GM19468 (cell line): Measurements from ENCODE around the gene BPHL.
A peak's percentile ranks its signal among the peaks of the same experiment; 100 is the strongest.
"Not testable (repeated sequence)": the region's sequence is repeated elsewhere in the genome, so short reads cannot be mapped to it uniquely, and the experiment has no call there.

Experiments
- ATAC-seq: cut with Tn5 transposase; IDR thresholded peaks from one replicate; pipeline ENCODE4 v1.9.1; 2021; ENCODE audit warnings: mild to moderate bottlenecking, moderate library complexity, moderate number of reproducible peaks; ENCODE audit not compliant: unreplicated experiment; ENCODE audit errors: extremely low read depth

Gene BPHL

DNA sequence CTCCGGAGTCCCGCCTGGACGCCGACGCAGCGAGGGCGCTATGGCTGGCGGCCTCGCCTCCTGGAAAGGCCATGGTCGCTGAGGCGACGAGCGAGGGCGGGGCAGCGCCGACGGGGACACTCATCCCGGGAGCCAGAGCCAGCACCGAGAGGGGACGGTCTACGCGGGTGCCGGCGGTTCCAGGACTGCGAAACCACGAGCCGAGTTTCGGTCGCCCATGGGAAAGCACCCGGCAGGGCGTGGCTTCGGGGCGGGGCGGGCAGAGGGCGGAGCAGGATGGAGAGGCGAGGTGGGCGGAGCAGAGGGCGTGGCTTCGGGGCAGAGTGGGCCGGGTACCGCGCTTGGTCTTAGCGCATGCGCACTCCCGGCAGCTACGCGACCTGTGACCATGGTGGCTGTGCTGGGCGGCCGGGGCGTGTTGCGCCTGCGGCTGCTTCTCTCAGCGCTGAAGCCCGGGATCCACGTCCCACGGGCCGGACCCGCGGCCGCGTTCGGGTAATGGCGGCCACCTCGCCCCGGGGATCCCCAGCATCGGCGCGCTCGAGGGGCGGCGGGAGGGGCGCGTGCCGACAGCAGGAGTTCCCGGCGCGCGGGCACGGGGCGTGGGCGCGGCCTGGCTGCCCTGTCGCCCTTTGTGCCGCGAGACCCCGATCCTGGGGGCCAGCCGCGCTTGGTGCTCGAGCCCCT is at the start of gene BPHL:
BPHL (plus strand) TSS at position 359 of the 687 bp plus-strand sequence; CDS start at position 389, 30 bp downstream.
- ATAC-seq, result peak; percentile 65

DNA sequence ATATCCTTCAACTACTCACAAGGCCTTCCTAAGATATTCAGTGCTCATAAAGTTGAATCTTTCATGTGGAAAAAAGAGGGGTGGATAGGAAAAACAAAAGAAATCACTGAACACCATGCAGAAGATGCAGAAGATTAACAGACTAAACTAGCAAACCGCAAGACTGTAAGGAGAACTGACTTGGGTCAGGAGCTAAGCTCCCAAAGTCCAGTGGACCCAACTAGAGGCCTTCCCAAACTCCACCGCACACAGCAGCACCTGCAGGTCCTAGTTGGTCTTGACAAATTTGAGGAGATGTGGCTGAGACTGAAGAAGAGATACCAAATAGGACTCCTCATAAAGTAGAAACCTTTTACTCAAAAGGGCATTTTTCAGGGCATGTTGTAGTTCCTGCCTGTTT is 46.9 kb upstream of the BPHL start:
- ATAC-seq, result no peak

DNA sequence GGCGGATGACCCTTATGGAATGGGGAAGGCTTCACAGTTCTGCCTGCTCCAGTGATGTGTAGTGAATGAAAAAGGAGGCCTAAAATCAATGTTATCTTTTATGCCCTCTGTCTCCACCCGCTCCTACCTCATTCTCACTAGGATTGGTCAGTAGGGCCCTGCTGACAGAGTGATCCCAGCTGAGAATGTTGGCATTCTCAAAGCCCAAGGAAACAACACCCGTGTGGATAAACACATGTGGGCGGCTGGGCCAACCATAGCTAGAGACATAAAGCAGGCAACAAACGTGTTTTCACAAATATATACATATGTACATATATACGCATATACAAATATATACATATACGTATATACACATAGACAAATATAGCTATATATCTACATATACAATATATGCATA is 45.7 kb upstream of the BPHL start:
- no peak for ATAC-seq

DNA sequence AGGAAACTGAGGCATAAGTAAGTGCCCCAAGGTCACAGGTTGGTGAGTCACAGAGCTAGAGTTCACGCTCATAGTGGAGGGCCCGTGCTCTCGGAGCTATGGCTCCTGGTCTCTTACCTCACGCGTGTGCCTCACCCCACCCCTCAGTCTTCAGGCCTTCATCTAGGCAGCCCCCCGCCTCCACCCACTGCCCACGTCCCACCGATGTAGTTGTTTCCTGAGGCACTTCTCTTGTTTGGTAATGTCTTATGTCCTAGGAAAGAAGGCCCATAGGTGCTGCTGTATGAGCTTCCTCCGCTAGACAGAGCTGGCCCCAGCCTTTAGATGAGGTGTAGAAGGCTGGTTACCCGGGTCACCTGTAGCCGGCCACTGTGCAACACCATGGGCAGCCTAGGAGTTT is 45.1 kb upstream of the BPHL start:
- no peak for ATAC-seq

DNA sequence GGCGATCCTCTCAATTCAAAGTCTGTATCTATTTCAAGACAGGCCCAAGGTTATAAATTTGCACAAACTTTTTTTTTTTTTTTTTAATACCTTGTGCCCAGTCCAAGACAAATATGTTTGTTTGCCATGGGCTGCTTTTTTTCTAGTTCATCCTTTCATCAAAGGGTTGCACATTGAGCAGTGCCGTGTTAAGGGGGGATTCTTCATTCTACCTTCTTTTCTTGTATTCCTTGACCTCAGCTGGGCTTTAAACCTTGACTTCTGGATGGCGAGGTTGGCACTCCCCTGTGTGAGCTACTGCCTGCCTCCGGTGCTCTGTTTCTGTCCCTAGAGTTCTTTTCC is 42.8 kb upstream of the BPHL start:
- ATAC-seq, result no peak

DNA sequence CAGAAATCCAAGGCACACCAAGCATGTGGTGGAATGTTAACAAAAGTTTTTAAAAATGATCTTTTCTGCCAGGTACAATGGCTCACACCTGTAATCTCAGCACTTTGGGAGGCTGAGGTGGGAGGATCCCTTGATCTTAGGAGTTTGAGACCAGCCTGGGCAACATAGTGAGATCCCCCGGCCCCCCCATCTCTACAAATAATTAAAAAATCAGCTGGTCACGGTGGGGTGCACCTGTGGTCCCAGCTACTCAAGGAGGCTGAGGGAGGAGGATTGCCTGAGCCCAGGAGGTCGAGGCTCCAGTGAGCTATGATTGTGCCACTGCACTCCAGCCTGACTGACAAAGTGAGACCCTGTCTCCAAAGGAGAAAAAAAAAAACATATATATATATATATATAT is 42.2 kb upstream of the BPHL start:
- no peak for ATAC-seq

DNA sequence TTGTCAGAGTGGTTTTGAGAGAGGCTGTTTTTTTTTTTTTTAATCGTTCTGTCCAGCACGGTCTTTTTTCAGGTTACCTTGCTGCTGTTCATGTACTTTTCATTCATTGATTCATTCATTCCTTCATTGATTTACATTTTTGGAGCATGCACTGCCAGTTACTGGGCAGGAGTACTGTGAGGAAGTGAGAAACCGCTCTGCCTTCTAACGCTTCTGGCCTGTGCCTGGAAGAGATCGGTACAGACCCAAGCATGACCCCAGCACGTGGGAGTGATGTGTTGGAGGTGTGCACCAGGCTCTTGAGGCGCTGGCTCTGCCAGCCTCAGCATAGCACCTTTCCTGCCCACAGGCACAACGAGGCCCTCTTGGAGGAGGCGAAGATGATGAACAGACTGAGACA is 41.1 kb upstream of the BPHL start:
- ATAC-seq, result no peak

DNA sequence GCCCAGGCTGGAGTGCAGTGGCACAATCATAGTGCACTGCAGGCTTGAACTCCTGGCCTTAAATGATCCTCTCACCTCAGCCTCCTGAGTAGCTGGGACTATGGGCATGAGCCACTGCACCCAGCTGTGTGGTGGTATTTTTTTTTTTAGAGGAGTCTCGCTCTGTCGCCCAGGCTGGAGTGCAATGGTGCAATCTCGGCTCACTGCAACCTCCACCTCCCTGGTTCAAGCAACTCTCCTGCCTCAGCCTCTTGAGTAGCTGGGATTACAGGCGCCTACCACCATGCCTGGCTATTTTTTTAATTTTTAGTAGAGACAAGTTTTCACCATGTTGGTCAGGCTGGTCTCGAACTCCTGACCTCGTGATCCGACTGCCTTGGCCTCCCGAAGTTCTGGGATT is 39.6 kb upstream of the BPHL start:
- ATAC-seq, result not testable (repeated sequence)

DNA sequence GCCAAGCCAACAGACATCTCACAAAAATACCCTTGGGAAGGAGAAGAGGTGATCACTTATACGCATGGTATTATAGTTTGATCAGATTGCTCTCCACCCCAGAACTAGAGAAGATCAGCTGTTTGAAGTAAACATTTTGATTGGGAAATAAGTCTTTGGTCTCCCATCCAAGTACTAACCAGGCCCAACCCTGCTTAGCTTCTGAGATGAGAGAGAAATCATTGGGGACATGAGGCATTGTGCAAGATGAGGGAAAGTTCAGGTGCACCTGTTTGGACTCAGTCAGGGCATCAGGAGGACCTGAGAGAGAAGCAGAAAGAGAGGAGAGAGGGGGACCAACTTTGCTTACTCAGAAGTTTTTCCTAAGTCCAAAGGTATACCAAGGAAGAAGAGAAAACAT is 38.8 kb upstream of the BPHL start:
- no peak for ATAC-seq

DNA sequence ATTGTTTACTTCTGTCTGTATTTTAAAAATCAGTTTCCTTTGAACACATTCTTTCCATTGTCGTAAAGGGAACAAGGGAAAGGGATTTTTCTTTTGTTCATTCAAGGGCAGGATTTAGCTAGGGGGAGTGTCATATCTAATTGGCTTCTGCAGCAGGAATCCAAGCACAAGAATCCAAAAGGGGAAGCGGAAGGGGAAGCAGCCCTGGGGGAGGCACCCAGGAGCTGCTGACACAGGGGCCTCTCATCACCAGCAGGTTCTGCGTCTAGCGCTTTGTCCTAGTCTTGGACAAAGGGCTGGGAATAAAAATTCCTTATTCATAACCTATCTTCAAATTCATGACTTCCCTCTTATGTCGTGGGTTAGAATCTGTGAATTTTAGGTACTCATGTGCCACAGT is 36.6 kb upstream of the BPHL start:
- ATAC-seq, result no peak

DNA sequence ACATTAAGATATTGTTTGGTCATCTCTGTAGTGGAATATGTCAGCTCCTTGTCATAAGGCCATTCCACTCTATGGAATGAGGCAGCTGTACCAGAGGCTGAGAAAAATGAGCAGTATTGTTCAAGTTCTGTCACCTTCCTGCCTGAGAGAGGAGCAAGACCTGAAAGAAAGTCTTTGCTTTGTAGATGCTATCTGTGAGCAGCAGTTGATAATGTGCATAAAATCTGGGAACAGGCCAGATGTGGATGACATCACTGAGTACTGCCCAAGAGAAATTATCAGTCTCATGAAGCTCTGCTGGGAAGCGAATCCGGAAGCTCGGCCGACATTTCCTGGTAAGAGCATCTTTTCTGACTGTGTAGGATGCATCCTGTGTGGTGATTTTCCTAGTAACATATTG is 33.4 kb upstream of the BPHL start:
- no peak for ATAC-seq

DNA sequence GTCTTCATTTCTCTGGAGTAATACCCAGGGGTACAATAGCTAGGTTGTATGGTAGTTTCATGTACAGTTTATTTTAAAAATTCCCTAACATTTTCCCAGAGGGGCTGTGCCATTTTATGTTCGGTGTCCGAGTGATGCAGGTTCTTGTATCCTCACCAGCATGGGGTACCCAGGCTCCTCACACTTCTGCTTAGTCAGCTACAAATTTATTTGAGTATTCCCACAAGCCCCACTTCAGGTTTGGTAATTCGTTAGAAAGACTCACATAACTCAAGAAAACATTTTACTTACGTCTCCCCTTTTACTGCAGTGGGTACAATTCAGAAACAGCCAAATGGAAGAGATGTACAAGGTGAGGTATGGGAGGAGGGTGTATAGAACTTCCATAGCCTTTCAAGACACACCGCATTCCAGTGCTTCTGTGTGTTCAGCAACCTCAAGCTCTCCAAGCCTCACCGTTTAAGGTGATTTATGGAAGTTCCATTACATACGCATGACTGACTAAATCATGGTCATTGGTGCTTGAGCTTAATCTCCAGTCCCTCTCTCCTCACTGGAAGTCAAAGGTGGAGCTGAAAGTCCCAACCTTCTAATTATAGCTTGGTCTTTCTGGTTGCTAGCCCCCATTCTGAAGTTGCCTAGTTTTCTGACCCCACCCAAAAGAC is 32.1 kb upstream of the BPHL start:
- no peak for ATAC-seq

DNA sequence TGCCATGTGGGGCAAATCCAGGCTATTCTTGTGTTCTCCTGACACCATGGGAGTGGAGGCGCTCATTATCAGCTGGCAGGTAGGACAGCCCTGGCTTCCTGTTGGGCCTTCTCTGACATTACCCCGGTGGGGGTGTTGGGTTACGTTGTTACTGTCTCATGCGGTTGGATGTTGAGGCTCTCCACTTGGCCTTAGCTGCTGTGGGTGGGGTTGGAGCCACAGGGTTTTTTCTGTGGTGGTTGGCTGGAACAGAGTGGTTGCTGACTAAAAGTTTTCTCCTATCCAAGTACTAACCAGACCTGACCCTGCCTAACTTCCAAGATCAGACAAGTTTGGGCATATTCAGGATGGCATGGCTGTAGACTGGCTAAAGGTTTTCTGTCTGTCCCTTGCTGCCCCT is 30.1 kb upstream of the BPHL start:
- ATAC-seq, result no peak

DNA sequence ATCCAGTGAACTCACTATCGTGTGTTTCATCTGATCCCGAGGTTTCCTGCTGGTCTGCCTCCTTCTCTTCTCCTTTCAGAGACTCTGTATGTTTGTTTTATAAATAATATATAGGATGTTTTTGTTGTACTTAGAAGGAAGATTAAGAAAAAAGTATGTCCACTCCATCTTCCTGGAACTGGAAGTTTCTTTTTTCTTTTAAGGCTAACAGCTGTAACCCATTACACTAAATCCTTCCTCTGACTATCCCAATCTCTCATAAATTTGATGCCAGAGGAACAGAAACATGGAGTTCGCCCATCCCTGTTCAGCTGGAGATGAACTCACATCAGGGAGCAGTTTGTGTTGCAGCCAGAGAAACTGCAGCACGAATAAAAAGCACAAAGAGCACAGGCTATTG is 29.5 kb upstream of the BPHL start:
- no peak for ATAC-seq

DNA sequence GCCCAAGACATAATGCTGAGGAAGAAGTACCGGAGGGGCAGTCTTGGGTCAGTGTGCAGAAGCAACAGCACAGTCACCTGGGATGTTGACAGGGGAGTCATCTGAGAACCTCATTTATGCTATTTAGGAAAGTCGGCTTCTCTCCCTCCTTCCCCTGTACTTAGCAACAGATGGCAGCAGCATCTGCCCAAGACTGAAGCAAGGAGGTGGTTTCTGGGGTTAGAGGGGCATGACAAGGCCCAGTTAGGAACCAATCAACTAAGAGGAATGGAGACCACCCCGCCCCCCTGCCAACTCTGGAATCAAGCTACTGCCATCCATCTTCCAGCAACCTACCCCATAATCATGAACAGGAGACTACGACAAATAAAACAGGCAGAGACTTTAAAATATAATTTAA is 28.5 kb upstream of the BPHL start:
- no peak for ATAC-seq

DNA sequence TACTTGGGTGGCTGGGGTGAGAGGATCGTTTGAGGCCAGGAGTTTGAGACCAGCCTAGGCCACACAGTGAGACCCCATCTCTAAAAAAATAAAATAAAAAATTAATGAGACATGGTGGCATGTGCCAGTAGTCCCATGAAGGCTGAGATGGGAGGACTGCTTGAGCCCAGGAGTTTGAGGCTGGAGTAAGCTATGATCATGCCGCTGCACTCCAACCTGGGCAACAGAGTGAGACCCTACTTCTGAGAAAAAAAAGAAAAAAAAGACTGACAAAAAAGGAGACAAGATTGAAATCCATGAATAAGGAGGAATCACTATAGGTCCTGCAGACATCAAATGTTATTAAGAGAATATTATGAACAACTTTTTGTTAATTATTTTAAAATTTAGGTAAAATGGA is 23.7 kb upstream of the BPHL start:
- ATAC-seq, result no peak

DNA sequence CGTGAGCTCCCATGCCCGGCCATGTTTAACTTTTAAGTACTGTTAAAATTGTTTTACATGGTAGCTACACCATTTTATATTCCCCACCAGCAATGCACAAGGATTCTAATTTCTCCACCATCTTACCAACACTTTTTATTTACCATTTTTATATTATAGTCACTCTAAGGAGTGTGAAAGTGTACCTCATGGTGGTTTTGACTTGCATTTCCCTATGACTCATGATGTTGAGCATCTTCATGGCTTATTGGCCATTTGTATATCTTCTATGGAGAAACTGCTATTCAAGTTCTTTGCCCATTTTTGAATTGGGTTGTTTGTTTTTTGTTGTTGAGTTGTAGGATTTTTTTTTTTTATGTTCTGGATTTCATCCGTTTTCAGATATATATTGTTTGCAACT is 15.6 kb upstream of the BPHL start:
- ATAC-seq, result no peak

DNA sequence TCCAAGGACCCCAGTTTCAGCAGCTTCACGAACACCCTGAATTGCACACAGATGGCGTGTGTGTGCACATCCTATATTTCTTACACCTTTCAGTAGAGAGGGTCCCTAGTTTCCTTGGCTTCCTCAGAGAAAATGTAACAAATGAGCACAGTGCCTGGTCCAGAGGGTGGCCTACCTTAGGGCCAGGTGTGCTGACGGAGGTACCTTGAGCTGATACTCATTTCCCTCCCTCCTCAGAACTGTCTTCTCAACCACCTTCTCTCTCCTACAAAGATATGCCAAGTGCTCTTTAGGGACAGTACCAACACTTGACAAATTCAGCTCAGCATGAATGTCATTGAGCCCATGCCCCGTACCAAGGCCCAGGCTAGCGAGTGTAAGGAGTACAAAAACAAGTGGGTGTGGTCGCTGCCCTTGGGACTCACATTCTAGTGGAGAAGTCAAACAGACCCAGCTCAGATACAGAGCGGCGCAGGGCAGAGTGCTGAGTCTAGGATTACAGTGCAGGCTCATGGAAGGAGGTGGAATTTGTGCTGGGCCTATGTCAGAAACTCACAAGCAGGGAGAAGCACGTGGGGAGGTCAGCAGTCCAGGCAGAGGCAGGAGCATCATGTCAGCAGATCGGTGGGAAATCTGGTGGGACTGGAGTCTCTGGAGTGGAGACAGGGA is 9.6 kb upstream of the BPHL start:
- ATAC-seq, result no peak

DNA sequence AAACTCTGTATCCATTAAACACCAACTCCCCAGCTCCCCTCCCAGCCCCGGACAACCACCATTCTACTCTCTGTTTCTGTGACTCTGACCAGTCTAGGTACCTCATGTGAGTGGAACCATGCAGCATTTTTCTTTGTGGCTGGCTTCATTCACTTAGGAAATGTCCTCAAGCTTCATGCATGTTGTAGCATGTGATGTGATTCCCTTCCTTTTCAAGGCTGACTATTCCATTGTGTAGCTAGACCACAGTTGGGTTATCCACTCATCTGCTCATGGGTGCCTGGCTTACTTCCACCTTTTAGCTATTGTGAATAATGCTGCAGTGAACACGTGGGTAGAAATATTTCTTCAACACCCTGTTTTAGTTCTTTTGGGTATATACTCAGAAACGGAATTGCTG is 8.8 kb upstream of the BPHL start:
- no peak for ATAC-seq

DNA sequence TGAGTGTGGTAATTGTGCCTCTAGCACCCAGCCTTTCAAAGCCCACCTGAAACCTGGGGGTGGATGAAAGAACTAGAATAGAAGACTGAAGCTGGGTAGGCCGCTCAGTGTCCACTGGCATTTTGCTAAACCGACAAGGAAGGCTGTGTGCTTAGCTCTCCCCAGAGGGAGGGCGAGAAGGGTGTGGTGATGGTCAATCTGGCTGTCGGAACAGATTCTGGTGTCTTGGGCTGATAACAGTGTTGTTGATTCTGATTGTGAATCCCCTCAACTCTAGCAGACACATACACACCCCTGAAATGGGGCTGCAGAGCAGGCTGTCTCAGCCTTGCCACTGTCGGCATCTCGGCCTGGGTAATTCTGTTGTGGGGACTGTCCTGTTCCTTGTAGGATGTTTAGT is 4.1 kb upstream of the BPHL start:
- ATAC-seq, result no peak

DNA sequence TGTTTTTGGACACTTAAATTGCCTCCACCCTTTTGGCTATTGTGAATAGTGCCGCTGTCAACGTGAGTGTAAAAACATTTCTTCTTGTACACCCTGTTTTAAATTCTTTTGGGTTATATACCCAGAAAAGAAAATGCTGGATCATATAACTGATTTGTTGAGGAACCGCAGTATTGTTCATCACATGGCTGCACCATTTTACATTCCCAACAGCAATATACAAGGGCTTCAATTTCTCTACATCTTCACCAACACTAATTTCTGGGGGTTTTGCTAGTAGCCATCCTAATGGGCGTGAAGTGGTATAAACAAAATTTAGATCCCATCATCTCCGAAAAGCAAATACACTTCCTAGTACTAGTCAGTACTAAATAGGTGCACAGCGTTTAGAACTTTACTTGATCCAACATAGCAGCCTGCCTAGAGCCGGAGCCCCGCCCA is 579 bp upstream of the BPHL start:
- ATAC-seq, result no peak
